Measurements from ENCODE around the gene RNF7. TPM values are rescaled to one million over a fixed set of nuclear protein-coding genes. Genes with fewer than 3 reads are reported as not detected.

The RNF7 gene
- total and polyA plus RNA-seq, 9 of the 15 experiments (the other 6 are each of a cell fraction or from before 2014, with no cell fraction given), result 38.8 to 133 (median 80.5) TPM

GRCh38 chr3:141738022-141738890 is at the start of gene RNF7 (continued):
- TF ChIP-seq PKNOX1 (IDR thresholded peaks at IDR 0.05) (0 out of 2 replicates have a peak, but pooled peaks have one; percentile 13), ZNF436 (CRISPR knock-in tag; IDR thresholded peaks at IDR 0.05) (no peak), NR2C2 (CRISPR knock-in tag; IDR thresholded peaks at IDR 0.05) (0 out of 2 replicates have a peak, but pooled peaks have one; percentile 17), NR2C2 (tag; IDR thresholded peaks at IDR 0.05) (peak; percentile 55; the same call in 1 of the 2 replicates), ZEB2 (IDR thresholded peaks at IDR 0.05) (no peak), MYBL2 (IDR thresholded peaks at IDR 0.05; ENCODE audit: low read depth) (no peak), MYBL2 (CRISPR knock-in tag; IDR thresholded peaks at IDR 0.05; ENCODE audit: borderline replicate concordance) (no peak), ZNF766 (CRISPR knock-in tag; conservative IDR thresholded peaks at IDR 0.05) (peak; percentile 74), SIN3A (IDR thresholded peaks at IDR 0.05; ENCODE audit: borderline replicate concordance in 2 of 2, control insufficient read depth in 1 of 2, low read depth in 2 of 2, low read length in 2 of 2) (peak in 1 of 2 experiments; percentile 85; a peak in 1 of 4 replicates), JUN (IDR thresholded peaks at IDR 0.05; ENCODE audit: borderline replicate concordance, low read depth, low read length) (peak; percentile 68; the same call in 1 of the 2 replicates), JUN (CRISPR knock-in tag; IDR thresholded peaks at IDR 0.05; ENCODE audit: borderline replicate concordance) (no peak), TEAD2 (tag; IDR thresholded peaks at IDR 0.05) (no peak), GABPA (tag; conservative IDR thresholded peaks at IDR 0.05; ENCODE audit: low read depth) (no peak), ZC3H4 (CRISPR knock-in tag; IDR thresholded peaks at IDR 0.05; ENCODE audit: borderline replicate concordance) (no peak), BRF1 (IDR thresholded peaks at IDR 0.05; ENCODE audit: borderline replicate concordance, extremely low read depth, insufficient read length) (no peak), ZKSCAN1 (IDR thresholded peaks at IDR 0.05; ENCODE audit: low read depth, low read length) (peak; percentile 61; the same call in 1 of the 2 replicates), HNRNPK (IDR thresholded peaks at IDR 0.05; ENCODE audit: low read depth, low read length, poor library complexity, severe bottlenecking) (no peak), BCOR (IDR thresholded peaks at IDR 0.05) (no peak), HDAC8 (tag; IDR thresholded peaks at IDR 0.05) (no peak), CBFA2T2 (conservative IDR thresholded peaks at IDR 0.05) (no peak), ZFPM2 (CRISPR knock-in tag; IDR thresholded peaks at IDR 0.05) (no peak), PRPF4 (IDR thresholded peaks at IDR 0.05; ENCODE audit: insufficient read depth, low read depth, low read length, poor library complexity, severe bottlenecking) (no peak), HEY1 (CRISPR knock-in tag; IDR thresholded peaks at IDR 0.05; ENCODE audit: borderline replicate concordance) (no peak), ILF3 (IDR thresholded peaks at IDR 0.05; ENCODE audit: borderline replicate concordance) (peak; percentile 90), PURB (CRISPR knock-in tag; IDR thresholded peaks at IDR 0.05; ENCODE audit: low read depth) (no peak), ZNF274 (IDR thresholded peaks at IDR 0.05; ENCODE audit: borderline replicate concordance, low read depth, low read length) (no peak; the same call in 1 of the 2 replicates), THRA (IDR thresholded peaks at IDR 0.05) (no peak), ELF1 (tag; IDR thresholded peaks at IDR 0.05) (peak; percentile 82)

Measured in K562 (cell line).